Measurements from ENCODE around the gene SLF2.
"Not testable (repeated sequence)": the region's sequence is repeated elsewhere in the genome, so short reads cannot be mapped to it uniquely, and the experiment has no call there.

SLF2 gene

GRCh38 chr10:100874702-100875483 lies 37.9 kb upstream of the SLF2 start:
- DNase-seq (no peak), ATAC-seq (no peak)
- H3K27me3 Mint-ChIP-seq = peaks cover 6% of the 10 kb centered on the region

GRCh38 chr10:100875484-100876166 lies 37.1 kb upstream of the SLF2 start:
- no peak overlapping the region for H3K4me3 Mint-ChIP-seq
- ATAC-seq (no peak), DNase-seq (no peak)
- no peaks in the 10 kb centered on the region for H3K4me1 Mint-ChIP-seq
- peaks cover 6% of the 10 kb centered on the region for H3K27me3 Mint-ChIP-seq
- no peaks in the 10 kb centered on the region for H3K9me3 Mint-ChIP-seq
- no peak overlapping the region for H3K27ac Mint-ChIP-seq
- no peaks in the 10 kb centered on the region for H3K36me3 Mint-ChIP-seq (ENCODE audit: low read depth)

More at GRCh38 chr10:100874702-100875483, 37.9 kb upstream of the SLF2 start:
- H3K9me3 Mint-ChIP-seq = no peaks in the 10 kb centered on the region
- no peaks in the 10 kb centered on the region for H3K36me3 Mint-ChIP-seq (ENCODE audit: low read depth)
- H3K4me3 Mint-ChIP-seq = no peak overlapping the region
- no peak overlapping the region for H3K27ac Mint-ChIP-seq
- no peaks in the 10 kb centered on the region for H3K4me1 Mint-ChIP-seq

GRCh38 chr10:100876585-100877460 lies 35.9 kb upstream of the SLF2 start:
- DNase-seq (no peak), ATAC-seq (no peak)
- H3K4me3 Mint-ChIP-seq = no peak overlapping the region
- no peak overlapping the region for H3K27ac Mint-ChIP-seq
- H3K4me1 Mint-ChIP-seq = no peaks in the 10 kb centered on the region
- no peaks in the 10 kb centered on the region for H3K9me3 Mint-ChIP-seq
- no peaks in the 10 kb centered on the region for H3K36me3 Mint-ChIP-seq (ENCODE audit: low read depth)
- H3K27me3 Mint-ChIP-seq = peaks cover 6% of the 10 kb centered on the region

GRCh38 chr10:100877461-100877850 lies 35.3 kb upstream of the SLF2 start:
- Mint-ChIP-seq H3K4me1 (no peaks in the 10 kb centered on the region), H3K27ac (no peak overlapping the region), H3K4me3 (no peak overlapping the region), H3K36me3 (ENCODE audit: low read depth) (no peaks in the 10 kb centered on the region), H3K27me3 (peaks cover 6% of the 10 kb centered on the region), H3K9me3 (no peaks in the 10 kb centered on the region)
- no peak for DNase-seq
- ATAC-seq = no peak

- Mint-ChIP-seq H3K4me3 (no peak overlapping the region), H3K4me1 (no peaks in the 10 kb centered on the region), H3K36me3 (ENCODE audit: low read depth) (no peaks in the 10 kb centered on the region), H3K27me3 (peaks cover 1% of the 10 kb centered on the region), H3K27ac (no peak overlapping the region), H3K9me3 (no peaks in the 10 kb centered on the region)
- ATAC-seq (peak; percentile 67), DNase-seq (peak; percentile 30)
Measured at GRCh38 chr10:100878291-100878910, 34.4 kb upstream of the SLF2 start.

- no peaks in the 10 kb centered on the region for H3K27me3 Mint-ChIP-seq
- no peaks in the 10 kb centered on the region for H3K36me3 Mint-ChIP-seq (ENCODE audit: low read depth)
- ATAC-seq (no peak), DNase-seq (no peak)
- H3K4me1 Mint-ChIP-seq = no peaks in the 10 kb centered on the region
- H3K9me3 Mint-ChIP-seq = no peaks in the 10 kb centered on the region
- no peak overlapping the region for H3K4me3 Mint-ChIP-seq
- no peak overlapping the region for H3K27ac Mint-ChIP-seq
Measured at GRCh38 chr10:100879741-100880360, 32.9 kb upstream of the SLF2 start.

- Mint-ChIP-seq H3K9me3 (no peaks in the 10 kb centered on the region), H3K36me3 (ENCODE audit: low read depth) (no peaks in the 10 kb centered on the region), H3K4me1 (no peaks in the 10 kb centered on the region), H3K27ac (no peak overlapping the region), H3K27me3 (no peaks in the 10 kb centered on the region), H3K4me3 (no peak overlapping the region)
- ATAC-seq (no peak), DNase-seq (no peak)
Measured at GRCh38 chr10:100881556-100882213, 31.1 kb upstream of the SLF2 start.

GRCh38 chr10:100882252-100882651 lies 30.5 kb upstream of the SLF2 start:
- ATAC-seq (no peak), DNase-seq (no peak)
- Mint-ChIP-seq H3K27ac (no peak overlapping the region), H3K27me3 (no peaks in the 10 kb centered on the region), H3K36me3 (ENCODE audit: low read depth) (no peaks in the 10 kb centered on the region), H3K4me1 (no peaks in the 10 kb centered on the region), H3K9me3 (no peaks in the 10 kb centered on the region), H3K4me3 (no peak overlapping the region)

- Mint-ChIP-seq H3K4me3 (no peak overlapping the region), H3K36me3 (ENCODE audit: low read depth) (no peaks in the 10 kb centered on the region), H3K27me3 (no peaks in the 10 kb centered on the region), H3K27ac (no peak overlapping the region), H3K4me1 (no peaks in the 10 kb centered on the region), H3K9me3 (no peaks in the 10 kb centered on the region)
- no peak for ATAC-seq
- no peak for DNase-seq
Measured at GRCh38 chr10:100882671-100883311, 30.0 kb upstream of the SLF2 start.

GRCh38 chr10:100883312-100883821 lies 29.4 kb upstream of the SLF2 start:
- H3K4me3 Mint-ChIP-seq = no peak overlapping the region
- H3K9me3 Mint-ChIP-seq = no peaks in the 10 kb centered on the region
- DNase-seq (no peak), ATAC-seq (no peak)
- H3K27me3 Mint-ChIP-seq = no peaks in the 10 kb centered on the region
- no peaks in the 10 kb centered on the region for H3K36me3 Mint-ChIP-seq (ENCODE audit: low read depth)
- H3K27ac Mint-ChIP-seq = no peak overlapping the region
- no peaks in the 10 kb centered on the region for H3K4me1 Mint-ChIP-seq

GRCh38 chr10:100885611-100886010 lies 27.2 kb upstream of the SLF2 start:
- H3K4me3 Mint-ChIP-seq, H3K27me3 Mint-ChIP-seq, H3K27ac Mint-ChIP-seq: not testable (repeated sequence)

GRCh38 chr10:100886091-100886490 lies 26.7 kb upstream of the SLF2 start:
- Mint-ChIP-seq H3K9me3 (no peaks in the 10 kb centered on the region), H3K27me3 (peaks cover 8% of the 10 kb centered on the region), H3K27ac (no peak overlapping the region), H3K4me1 (no peaks in the 10 kb centered on the region), H3K4me3 (no peak overlapping the region), H3K36me3 (ENCODE audit: low read depth) (no peaks in the 10 kb centered on the region)
- no peak for DNase-seq
- no peak for ATAC-seq

More at GRCh38 chr10:100885611-100886010, 27.2 kb upstream of the SLF2 start:
- H3K9me3 Mint-ChIP-seq; ATAC-seq; H3K36me3 Mint-ChIP-seq (ENCODE audit: low read depth); DNase-seq; H3K4me1 Mint-ChIP-seq: not testable (repeated sequence)

- Mint-ChIP-seq H3K4me3 (no peak overlapping the region), H3K9me3 (no peaks in the 10 kb centered on the region), H3K36me3 (ENCODE audit: low read depth) (no peaks in the 10 kb centered on the region), H3K27me3 (peaks cover 10% of the 10 kb centered on the region), H3K4me1 (no peaks in the 10 kb centered on the region), H3K27ac (no peak overlapping the region)
- ATAC-seq (no peak), DNase-seq (no peak)
Measured at GRCh38 chr10:100886521-100886920, 26.2 kb upstream of the SLF2 start.
